NAMALWA (cell line): ENCODE measurements around the gene PPP2R5C.
A peak's percentile ranks its signal among the peaks of the same experiment; 100 is the strongest.
"Not testable (repeated sequence)": the region's sequence is repeated elsewhere in the genome, so short reads cannot be mapped to it uniquely, and the experiment has no call there.

ENCODE experiments used
- DNase-seq: peaks from one replicate; pipeline ENCODE4 v3.0.0-alpha.2; 2015; ENCODE audit warnings: low spot score

PPP2R5C gene

DNA sequence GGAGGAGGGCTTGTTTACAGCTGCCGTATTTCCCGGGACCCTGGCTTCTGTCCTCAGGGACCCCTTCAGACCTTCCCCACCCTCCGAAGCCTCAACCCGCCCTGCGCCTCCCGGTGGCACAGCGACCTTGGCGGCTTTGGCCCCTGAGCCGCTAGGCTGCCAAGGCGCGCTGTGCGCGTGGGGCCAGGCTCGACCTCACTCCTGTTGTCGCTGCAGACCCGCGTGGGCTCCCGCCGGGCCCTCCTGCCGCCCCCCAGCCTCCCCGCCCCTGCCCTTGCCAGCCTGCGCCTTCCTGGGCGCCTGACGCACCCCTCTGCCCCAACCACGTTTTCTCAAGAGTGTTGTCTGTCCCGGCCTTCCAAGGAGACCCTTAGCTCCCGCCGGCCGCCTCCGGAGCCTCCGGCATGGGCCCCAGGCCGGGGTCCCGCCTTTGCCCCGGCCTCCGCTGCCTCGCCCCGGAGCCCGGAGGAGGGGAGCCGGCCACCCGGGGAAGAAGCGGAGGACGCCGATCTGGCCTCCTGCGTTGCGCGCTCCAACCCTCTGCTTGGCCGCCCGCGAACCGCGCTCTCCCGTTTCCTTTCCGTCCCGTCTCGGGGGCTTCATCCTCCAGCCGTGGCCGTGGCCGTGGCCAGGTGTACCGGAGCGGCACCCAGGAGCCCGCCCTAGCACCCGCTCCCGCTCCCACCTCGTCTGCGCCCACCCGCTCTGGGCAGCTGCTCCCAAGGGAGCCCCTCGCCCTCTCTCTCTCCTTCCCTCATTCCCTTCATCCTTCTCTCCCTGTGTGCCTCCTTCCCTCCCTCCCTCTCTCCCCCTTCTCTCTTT is 19.9 kb downstream of the PPP2R5C start:
- peak; percentile 41 for DNase-seq

GRCh38 chr14:101783260-101784016 is 21.9 kb downstream of the PPP2R5C start:
- DNase-seq, result no peak

DNA sequence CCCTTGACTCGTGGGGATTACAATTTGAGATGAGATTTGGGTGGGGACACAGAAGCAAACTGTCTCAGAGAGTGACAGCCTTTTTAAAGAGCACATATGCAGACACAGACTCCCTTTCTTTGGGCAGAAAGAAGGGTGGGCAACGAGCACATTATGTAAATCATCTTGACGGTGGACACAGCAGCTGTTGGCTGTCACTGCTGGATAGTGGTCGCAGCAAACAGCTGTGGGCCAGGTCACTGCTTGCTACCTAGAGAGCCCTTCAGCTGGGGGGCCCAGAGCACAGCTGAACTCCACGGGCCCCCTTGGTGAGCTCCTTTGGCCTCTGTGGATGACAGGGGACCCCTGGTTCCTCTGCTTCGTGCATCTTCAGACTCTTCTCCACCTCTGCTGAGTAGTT is 23.1 kb downstream of the PPP2R5C start:
- no peak for DNase-seq

DNA sequence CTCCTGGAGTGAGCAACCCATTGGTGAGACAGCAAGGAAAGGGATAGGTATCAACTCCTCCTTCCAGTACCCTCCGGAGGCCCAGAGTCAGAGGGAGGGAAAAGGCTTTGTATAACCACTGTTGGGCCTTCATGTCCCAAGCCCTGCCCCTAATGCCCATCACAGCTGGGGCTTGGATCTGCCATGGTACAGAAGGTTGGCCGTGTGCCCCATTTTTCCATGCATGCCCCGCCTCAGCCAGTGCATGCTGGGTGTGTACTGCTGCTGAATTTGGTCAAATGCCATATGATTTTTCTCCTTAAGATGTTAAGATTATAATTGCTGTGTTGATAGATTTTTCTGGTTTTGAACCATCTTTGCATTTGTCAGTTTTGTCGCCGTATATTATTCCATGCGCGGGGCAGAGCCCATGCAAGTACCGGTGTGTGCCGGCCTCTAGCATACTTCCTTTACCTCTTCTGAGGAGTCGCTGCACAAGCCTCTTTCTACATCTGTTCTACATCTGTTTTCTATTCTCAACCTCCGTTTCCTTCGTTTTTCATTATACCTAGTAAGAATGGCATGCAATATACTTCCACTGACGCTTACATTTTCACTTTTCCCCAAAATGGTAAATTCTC is 26.6 kb downstream of the PPP2R5C start:
- no peak for DNase-seq

DNA sequence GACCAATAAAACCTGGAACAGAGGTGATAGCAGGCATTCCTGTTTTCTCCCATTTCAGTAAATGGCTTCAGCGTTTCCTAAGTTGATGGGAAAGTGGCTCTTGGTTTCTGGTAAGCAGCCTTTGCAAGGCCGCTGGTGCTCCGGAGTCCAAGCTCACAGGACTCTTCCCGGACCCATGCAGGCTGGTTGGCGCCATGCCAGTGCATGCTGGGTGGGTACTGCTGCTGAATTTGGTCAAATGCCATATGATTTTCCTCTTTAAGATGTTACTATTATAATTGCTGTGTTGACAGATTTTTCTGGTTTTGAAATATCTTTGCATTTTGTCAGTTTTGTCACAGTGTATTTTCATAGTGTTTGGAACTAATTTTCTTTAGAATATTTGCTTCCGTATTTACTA is 27.7 kb downstream of the PPP2R5C start:
- no peak for DNase-seq

GRCh38 chr14:101790232-101790631 is 28.7 kb downstream of the PPP2R5C start:
- peak; percentile 87 for DNase-seq

- peak; percentile 60 for DNase-seq
These were observed 30.5 kb downstream of the PPP2R5C start for GRCh38 chr14:101791919-101792572.

DNA sequence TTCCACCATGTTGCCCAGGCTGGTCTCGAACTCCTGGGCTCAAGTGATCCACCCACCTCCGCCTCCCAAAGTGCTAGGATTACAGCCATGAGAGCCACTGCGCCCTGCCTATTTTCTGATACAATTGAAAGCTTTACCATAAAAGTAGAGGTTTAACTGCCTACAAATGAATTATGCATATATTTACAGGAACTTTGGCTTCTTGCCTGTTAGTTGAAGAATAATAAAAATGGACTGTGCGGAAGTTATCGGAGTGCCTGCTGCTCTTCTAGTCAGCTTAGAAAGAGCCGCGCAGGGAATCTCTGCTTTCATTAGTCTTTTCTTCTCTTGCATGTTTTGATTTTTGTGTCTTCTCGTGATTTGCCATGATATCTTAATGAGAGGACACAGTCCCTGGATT is 34.5 kb downstream of the PPP2R5C start:
- no peak for DNase-seq

DNA sequence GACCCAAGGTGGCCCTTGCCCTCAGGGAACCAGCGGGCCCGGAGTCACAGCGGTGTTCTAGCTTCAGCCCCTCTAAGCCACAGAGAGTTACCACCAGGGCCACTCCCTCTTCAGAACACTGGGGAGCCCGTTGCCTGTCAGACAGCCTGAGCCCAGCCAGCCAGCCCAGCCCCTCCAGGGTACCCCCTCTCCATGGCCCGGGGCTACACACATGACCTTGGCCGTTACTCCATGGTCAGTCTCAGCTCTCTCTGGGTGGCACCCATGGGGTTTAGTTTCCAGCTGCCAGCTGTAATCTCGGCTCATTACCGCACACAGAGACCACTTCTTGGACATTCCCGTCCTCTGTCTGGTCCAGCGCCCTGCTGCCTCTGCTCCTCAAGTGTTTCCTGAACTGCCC is 35.0 kb downstream of the PPP2R5C start:
- DNase-seq, result no peak

DNA sequence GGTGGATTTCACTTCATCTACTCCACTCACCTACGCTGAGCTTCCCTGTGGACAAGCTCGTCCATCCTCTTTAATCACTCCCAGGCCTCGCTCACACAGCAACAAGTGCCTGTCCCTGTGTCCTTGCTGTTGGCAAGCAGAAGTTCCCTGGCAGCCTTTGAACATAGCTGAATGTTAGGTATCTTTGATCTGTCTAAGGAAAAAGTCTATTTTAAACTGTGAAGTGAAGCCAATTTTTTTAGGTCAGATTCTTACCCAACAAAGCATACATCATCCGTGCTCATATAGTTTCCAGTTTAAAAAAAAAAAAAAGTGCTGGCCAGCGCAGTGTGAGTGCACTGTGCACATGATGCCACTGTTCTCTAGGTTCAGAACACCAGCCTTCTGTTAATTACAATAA is 36.3 kb downstream of the PPP2R5C start:
- no peak for DNase-seq

DNA sequence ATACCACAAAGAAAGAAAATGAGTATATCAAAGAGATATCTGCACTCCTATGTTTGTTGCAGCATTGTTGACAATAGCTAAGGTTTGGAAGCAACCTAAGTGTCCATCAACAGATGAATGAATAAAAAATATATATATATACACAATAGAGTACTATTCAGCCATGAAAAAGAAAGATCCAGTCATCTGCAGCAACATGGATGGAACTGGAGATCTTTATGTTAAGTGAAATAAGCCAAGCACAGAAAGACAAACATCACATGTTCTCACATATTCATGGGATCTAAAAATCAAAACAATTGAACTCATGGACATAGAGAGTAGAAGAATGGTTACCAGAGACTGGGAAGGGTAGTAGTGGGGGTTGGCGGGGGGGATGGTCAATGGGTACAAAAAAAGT is 42.9 kb downstream of the PPP2R5C start:
- not testable (repeated sequence) for DNase-seq

GRCh38 chr14:101806252-101806651 is 44.7 kb downstream of the PPP2R5C start:
- DNase-seq, result not testable (repeated sequence)

DNA sequence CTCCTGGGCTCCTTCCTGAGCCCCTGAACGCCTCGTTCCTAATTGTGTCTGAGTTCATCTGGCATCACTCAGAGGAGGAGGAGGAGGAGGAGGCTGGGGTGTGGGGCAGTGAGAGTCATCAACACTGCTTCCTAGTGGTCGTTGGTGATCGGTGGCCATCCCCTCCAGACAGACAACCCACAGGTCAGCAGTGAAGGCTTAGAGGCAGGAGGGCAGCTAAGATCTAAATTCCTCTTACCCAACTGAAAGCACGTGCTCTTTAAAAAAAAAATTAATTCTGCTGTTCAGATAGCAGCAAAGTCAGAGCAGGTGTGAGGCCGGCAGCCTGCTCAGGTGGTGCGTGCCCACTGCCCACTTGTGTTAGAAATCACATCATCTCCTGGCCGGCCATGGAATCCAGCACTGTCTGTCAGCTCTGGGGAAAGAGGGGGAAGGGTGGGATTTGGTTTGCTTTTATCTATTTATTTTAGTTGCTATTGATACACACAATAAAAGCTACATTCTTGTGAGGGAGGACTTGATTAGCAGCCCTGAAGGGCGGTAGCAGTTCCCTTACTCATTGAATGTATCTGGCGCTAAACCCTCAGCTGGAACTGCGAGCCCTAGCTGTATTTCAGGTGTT is 46.6 kb downstream of the PPP2R5C start:
- peak; percentile 86 for DNase-seq

DNA sequence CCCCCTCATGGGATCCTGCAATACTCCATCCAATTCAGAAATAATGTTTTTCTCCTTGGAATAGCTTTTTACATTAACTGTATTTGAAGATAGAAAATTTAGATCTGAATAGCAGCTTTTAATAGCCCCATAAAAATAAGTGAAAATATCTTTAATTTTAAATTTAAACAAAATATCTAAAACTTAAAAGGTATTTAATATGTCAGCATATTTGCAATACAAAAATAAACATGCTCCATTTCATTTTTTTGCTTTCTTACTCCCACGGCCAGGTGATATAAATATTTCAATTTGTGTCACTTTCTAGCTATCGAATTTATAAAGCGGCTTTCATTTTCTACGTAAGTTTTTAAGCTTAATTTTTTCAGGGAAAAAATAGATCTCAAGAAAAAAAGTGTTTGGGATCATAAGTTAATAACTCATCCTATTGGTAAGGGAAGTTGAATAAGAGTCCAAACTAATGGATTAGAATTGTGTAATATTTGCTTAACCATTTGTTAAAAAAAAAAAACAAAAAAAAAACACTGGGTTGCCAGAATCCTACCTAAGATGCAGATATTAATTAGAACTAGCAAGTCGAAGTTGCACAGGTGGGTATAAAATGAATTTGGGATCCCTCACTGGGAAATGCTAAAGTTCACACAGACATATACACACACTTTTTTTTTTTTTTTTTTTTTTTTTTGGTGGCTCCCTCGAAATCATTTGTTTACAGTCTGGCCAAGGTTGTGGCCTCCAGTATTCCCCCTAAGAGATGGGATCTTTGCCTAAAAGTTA is 47.6 kb downstream of the PPP2R5C start:
- no peak for DNase-seq

DNA sequence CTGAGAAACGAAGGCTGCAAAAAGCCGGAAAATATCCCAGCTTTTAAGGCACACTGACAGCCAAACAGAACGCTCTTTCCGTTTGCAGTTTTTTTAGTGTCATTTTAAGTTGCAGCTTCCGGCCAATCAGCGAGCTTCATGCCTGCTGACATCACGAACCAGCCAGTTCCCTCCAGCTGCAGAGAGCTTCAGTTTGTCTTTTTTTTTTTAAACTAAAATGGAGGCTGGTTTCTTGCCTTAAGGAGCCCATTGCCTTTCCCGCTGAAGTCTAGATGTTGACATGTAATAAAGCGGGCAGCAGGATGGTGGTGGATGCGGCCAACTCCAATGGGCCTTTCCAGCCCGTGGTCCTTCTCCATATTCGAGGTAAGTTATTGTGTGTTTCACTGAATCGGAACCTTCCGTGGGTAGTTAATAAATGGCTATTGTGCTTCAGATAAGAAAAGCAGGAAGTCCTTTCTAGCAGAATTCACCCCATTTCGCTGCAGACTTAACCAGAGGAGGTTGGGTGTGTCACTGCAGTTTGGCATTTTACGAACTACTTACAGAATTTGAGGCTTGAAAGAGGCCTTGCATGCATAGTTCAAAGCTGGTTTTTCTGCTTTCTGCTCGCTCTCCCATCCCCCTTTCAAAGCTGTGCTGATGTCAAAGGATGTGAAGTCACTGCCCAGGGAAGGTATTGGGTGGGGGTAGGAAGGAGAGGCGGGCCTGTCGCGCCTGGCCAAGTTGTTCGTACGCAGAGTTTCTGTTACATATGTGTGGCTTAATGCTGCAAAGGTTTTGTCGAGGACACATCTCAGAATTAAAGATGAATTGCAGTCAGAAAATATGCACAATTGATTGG is 48.4 kb downstream of the PPP2R5C start:
- DNase-seq, result peak; percentile 97

DNA sequence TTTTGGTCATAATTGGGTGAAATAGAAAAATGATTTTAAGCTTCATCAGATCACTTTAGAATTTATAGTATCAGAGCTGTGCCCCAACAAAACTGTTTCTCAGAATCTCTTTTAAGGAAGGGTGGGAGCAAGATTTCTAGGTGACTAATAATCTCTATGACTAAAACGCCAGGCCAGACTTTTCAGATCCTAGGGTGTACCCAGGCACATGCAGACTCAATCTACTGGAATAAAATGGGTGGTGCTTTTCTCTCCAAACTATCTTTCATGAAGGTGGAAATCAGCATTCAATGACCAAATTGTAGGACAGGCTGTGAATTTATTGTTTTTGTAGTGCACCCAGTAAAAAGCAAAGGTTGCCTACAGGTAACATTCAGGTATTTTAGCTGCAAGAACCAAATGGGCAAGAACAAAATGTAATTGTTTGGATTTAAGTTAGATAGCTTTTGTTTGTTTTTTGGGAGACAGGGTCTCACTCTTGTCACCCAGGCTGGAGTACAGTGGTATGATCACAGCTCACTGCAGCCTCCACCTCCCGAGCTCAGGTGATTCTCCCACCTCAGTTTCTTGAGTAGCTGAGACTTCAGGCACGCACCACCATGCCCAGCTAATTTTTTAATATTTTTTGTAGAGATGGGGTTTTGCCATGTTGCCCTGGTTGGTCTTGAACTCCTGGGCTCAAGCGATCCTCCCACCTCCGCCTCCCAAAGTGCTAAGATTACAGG is 49.5 kb downstream of the PPP2R5C start:
- peak; percentile 44 for DNase-seq

- no peak for DNase-seq
These were observed 50.6 kb downstream of the PPP2R5C start for GRCh38 chr14:101812071-101812470.

DNA sequence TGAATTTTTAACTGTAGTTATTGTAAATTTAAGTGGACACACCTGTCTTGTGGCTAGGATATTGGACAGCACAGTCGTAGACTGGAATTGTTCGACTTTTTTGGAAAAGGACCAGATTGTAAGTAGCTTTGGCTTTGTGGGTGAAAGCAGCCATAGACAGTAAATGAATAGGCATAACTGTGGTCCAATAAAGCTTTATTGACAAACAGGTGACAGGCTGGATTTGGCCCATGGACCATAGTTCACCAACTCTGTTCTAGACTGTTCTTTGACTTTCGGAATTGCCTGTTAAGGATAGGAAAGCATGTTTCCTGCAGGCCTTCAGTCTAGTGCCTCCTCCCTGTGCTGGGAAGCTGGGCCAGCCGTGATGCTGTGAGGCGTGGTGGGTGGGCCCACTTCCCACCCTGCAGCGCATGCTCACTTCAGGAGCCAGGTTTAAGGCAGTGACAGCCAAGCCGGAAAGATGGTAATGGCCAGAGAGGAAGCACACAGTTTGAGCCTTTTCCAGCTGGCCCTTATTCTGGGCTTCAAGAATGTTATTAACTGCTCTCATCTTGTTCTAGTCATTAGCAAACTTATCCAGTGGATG is 51.8 kb downstream of the PPP2R5C start:
- no peak for DNase-seq

DNA sequence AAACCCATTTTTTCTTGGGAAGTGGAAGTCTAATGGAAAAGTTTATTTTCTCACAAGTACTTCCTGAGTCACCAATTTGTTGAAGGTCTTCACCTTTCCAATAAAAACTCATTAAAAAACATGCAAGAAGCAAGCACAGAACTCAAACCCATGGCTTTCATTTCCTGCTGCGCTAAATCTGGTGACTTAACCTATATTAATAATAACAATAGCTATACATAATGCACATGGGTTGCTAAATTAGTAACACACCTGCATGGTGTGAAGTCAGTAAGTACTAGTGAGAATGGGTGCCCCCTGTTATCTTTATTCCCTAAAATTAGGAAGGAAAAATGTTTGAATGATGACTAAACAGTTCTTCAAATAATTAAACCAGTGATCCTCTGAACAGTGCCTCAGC is 52.3 kb downstream of the PPP2R5C start:
- peak; percentile 47 for DNase-seq
